PC-9 (cell line): ENCODE results near the gene SNX33.

Experiments used
- CTCF ChIP-seq: fragments of 200-600 bp; sonication (generic); conservative IDR thresholded peaks from 2 replicates; pipeline ENCODE4 v1.6.1; 2017; ENCODE audit warnings: mixed run types, antibody characterized with exemption, mild to moderate bottlenecking, moderate library complexity
- EZH2 ChIP-seq: fragments of 200-600 bp; sonication (generic); IDR thresholded peaks from 2 replicates; pipeline ENCODE4 v1.8.0; 2017; ENCODE audit warnings: antibody characterized with exemption, low read depth

- TF ChIP-seq CTCF (no peak), EZH2 (no peak)
Measured at GRCh38 chr15:75680007-75680789, 32.5 kb downstream of the SNX33 start.
